Stomach (tissue), 4 donors: ENCODE results near the gene TRIO.

Experiments used
- EP300 ChIP-seq: sonication (generic); formaldehyde crosslinking; IDR thresholded peaks from one replicate; pipeline ENCODE4 v1.6.1; 2017; ENCODE audit warnings: antibody characterized with exemption
- POLR2A ChIP-seq, 4 donors: fragments of 450-650 bp; IDR thresholded peaks; one replicate each; pipeline ENCODE4 v1.6.1; 2016; ENCODE audit warnings: antibody characterized with exemption in 4 of 4, control low read depth in 2 of 4, mild to moderate bottlenecking in 1 of 4, moderate library complexity in 1 of 4
- TF ChIP-seq, protein P1 (sequence below), 7 experiments: fragments of 450-650 bp in 4 of 7; fragments of 200-600 bp in 3 of 7; sonication (generic) in 3 of 7; IDR thresholded peaks; one replicate each; pipeline ENCODE4 v1.5.1; 2016 to 2019; ENCODE audit warnings: antibody characterized with exemption in 7 of 7, control low read depth in 2 of 7, mild to moderate bottlenecking in 1 of 7

DNA sequence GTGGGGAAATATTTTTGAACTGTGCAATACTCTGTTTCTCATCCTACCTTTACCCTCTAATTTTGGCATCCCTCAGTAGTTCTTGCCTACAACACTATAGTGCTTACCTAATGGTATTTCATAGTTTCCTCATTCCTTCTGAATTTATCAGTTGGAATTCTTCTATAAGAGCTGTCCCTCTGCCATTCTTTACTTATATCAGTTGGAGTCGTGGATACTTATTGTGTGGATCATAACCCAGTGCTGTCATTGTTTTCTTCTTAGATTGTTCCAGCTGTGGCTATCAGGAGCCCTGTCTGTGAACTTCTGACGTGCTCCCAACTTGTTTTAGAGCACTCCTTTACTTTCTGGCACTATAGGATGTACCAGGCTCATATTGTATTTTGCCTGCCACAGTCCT is 292.3 kb downstream of the TRIO start:
- TF ChIP-seq POLR2A (IDR thresholded peaks at IDR 0.05) = no peak
- TF ChIP-seq, protein P1, sequence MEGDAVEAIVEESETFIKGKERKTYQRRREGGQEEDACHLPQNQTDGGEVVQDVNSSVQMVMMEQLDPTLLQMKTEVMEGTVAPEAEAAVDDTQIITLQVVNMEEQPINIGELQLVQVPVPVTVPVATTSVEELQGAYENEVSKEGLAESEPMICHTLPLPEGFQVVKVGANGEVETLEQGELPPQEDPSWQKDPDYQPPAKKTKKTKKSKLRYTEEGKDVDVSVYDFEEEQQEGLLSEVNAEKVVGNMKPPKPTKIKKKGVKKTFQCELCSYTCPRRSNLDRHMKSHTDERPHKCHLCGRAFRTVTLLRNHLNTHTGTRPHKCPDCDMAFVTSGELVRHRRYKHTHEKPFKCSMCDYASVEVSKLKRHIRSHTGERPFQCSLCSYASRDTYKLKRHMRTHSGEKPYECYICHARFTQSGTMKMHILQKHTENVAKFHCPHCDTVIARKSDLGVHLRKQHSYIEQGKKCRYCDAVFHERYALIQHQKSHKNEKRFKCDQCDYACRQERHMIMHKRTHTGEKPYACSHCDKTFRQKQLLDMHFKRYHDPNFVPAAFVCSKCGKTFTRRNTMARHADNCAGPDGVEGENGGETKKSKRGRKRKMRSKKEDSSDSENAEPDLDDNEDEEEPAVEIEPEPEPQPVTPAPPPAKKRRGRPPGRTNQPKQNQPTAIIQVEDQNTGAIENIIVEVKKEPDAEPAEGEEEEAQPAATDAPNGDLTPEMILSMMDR (IDR thresholded peaks at IDR 0.05) = no peak
- TF ChIP-seq EP300 = no peak
